Measurements from ENCODE around the gene DENND2A.

DENND2A gene

DNA sequence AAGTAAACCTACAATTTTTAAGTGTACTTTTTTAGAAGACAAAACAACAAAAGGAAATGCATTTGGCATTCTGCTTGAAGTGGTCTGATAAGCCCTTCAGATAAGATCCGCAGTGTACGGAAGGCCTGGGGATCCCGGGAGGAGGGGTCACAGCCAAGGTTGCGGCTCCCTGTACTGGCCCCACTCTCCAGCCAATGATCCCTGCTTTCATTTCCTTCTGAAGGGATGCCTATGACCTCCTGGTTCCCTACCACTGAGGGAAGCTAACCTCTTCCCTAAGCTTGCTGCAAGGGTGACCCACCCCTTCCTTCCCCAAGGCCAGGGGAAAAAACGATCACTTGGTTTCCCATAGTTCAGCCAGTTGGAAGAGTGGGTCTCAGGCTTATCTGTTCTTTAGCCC is 5.3 kb downstream of the DENND2A start:
- Histone ChIP-seq H3K9me3 (ENCODE audit: control insufficient read depth, insufficient read depth, low read length) (no peaks in the 10 kb centered on the region), H3K4me2 (ENCODE audit: low read length) (no peak overlapping the region), H3K4me1 (ENCODE audit: control insufficient read depth, low read length) (peaks cover 5% of the 10 kb centered on the region; the same call in 1 of the 2 replicates), H3K27ac (ENCODE audit: low read depth, low read length) (no peak overlapping the region), H3K4me3 (ENCODE audit: low read length) (no peak overlapping the region), H3K27me3 (ENCODE audit: control insufficient read depth, low read length) (peaks cover 48% of the 10 kb centered on the region), H3F3A (ENCODE audit: control insufficient read depth, insufficient read depth) (no peaks in the 10 kb centered on the region), H3K79me2 (ENCODE audit: control insufficient read depth, low read length) (no peaks in the 10 kb centered on the region), H4K20me1 (ENCODE audit: control insufficient read depth, insufficient read depth, low read depth, low read length) (no peaks in the 10 kb centered on the region; the same call in 1 of the 2 replicates), H3K36me3 (ENCODE audit: control insufficient read depth, low read length) (no peaks in the 10 kb centered on the region), H3K9me2 (replicated peaks; ENCODE audit: control insufficient read depth, low read length) (no peaks in the 10 kb centered on the region)
- TF ChIP-seq CTCF (IDR thresholded peaks at IDR 0.05; ENCODE audit: low read depth, low read length, poor library complexity, severe bottlenecking), result no peak
- no peak for TF ChIP-seq EZH2phosphoT487 (IDR thresholded peaks at IDR 0.05; ENCODE audit: borderline replicate concordance, low read length)

DNA sequence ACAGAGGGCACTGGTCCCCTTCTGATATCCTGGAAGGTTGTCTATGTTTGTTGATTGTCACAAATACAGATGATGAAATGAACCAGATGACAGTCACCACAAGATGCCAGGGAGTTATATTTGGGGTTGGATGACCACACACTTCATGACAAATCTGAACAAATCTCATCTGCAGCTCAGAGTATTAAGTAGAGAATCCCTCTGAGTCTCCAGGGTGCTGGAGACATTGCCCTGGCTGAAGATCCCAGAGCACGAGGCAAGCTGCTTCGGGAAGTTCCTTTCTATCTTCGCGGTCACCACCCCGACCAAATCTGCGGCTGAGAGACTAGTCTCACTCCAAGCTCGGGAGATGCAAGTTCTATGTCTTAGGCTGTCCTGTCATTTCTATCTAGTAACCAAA is 9.0 kb downstream of the DENND2A start:
- no peaks in the 10 kb centered on the region for H3K4me1 ChIP-seq (ENCODE audit: control insufficient read depth, low read length)
- no peaks in the 10 kb centered on the region for H3F3A ChIP-seq (ENCODE audit: control insufficient read depth, insufficient read depth)
- H3K9me3 ChIP-seq (ENCODE audit: control insufficient read depth, insufficient read depth, low read length), result no peaks in the 10 kb centered on the region
- no peaks in the 10 kb centered on the region for H3K9me2 ChIP-seq (replicated peaks; ENCODE audit: control insufficient read depth, low read length)
- no peak overlapping the region for H3K4me2 ChIP-seq (ENCODE audit: low read length)
- H3K79me2 ChIP-seq (ENCODE audit: control insufficient read depth, low read length), result no peaks in the 10 kb centered on the region
- no peak overlapping the region for H3K4me3 ChIP-seq (ENCODE audit: low read length)
- H3K27ac ChIP-seq (ENCODE audit: low read depth, low read length), result no peak overlapping the region
- peaks cover 19% of the 10 kb centered on the region for H3K27me3 ChIP-seq (ENCODE audit: control insufficient read depth, low read length)
- no peaks in the 10 kb centered on the region for H3K36me3 ChIP-seq (ENCODE audit: control insufficient read depth, low read length)
- TF ChIP-seq EZH2phosphoT487 (IDR thresholded peaks at IDR 0.05; ENCODE audit: borderline replicate concordance, low read length) (no peak), CTCF (IDR thresholded peaks at IDR 0.05; ENCODE audit: low read depth, low read length, poor library complexity, severe bottlenecking) (no peak)
- no peaks in the 10 kb centered on the region for H4K20me1 ChIP-seq (ENCODE audit: control insufficient read depth, insufficient read depth, low read depth, low read length)

DNA sequence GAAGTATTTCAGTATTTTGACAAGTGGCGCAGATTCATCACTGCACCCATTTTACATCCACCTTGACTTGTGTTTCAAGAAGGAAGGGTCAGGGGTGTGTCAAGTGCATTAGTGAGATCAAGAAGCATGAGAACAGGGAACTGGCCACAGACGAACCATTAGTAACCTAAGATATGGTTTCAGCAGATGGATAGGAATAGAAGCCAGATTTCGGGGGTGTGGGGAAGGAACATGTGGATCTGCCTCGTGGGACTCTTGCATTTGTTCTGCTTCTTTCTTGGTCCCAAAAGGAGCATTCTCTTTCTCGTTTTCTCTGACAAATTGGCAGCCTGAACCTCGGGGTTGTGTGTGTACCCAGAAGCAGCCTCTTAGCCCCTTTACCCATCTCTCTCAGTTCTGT is 9.6 kb downstream of the DENND2A start:
- Histone ChIP-seq H3K79me2 (ENCODE audit: control insufficient read depth, low read length) (no peaks in the 10 kb centered on the region), H4K20me1 (ENCODE audit: control insufficient read depth, insufficient read depth, low read depth, low read length) (no peaks in the 10 kb centered on the region), H3K4me2 (ENCODE audit: low read length) (no peak overlapping the region), H3K9me2 (replicated peaks; ENCODE audit: control insufficient read depth, low read length) (no peaks in the 10 kb centered on the region), H3F3A (ENCODE audit: control insufficient read depth, insufficient read depth) (no peaks in the 10 kb centered on the region), H3K4me1 (ENCODE audit: control insufficient read depth, low read length) (no peaks in the 10 kb centered on the region), H3K27ac (ENCODE audit: low read depth, low read length) (no peak overlapping the region), H3K4me3 (ENCODE audit: low read length) (no peak overlapping the region), H3K36me3 (ENCODE audit: control insufficient read depth, low read length) (no peaks in the 10 kb centered on the region), H3K9me3 (ENCODE audit: control insufficient read depth, insufficient read depth, low read length) (no peaks in the 10 kb centered on the region), H3K27me3 (ENCODE audit: control insufficient read depth, low read length) (peaks cover 19% of the 10 kb centered on the region)
- no peak for TF ChIP-seq CTCF (IDR thresholded peaks at IDR 0.05; ENCODE audit: low read depth, low read length, poor library complexity, severe bottlenecking)

Measured in DOHH2 (cell line).